ENCODE results near the gene ERLEC1.

GRCh38 chr2:53786352-53786704 lies 516 bp upstream of the ERLEC1 start:
- TF ChIP-seq POLR2A (IDR thresholded peaks at IDR 0.05; ENCODE audit: low read length) = no peak
- TF ChIP-seq GATA1 (IDR thresholded peaks at IDR 0.05; ENCODE audit: low read depth, low read length) = no peak

Data from erythroblast (primary cell).